Measurements from ENCODE around the gene SEC16A.
A peak's percentile ranks its signal among the peaks of the same experiment; 100 is the strongest.

The SEC16A gene

GRCh38 chr9:136488247-136489214 is 5.7 kb upstream of the SEC16A start:
- DNase-seq = peak in 34 of 56 donors; percentile 10 to 76 (median 34)

GRCh38 chr9:136487672-136488071 is 4.8 kb upstream of the SEC16A start:
- DNase-seq = no peak

DNA sequence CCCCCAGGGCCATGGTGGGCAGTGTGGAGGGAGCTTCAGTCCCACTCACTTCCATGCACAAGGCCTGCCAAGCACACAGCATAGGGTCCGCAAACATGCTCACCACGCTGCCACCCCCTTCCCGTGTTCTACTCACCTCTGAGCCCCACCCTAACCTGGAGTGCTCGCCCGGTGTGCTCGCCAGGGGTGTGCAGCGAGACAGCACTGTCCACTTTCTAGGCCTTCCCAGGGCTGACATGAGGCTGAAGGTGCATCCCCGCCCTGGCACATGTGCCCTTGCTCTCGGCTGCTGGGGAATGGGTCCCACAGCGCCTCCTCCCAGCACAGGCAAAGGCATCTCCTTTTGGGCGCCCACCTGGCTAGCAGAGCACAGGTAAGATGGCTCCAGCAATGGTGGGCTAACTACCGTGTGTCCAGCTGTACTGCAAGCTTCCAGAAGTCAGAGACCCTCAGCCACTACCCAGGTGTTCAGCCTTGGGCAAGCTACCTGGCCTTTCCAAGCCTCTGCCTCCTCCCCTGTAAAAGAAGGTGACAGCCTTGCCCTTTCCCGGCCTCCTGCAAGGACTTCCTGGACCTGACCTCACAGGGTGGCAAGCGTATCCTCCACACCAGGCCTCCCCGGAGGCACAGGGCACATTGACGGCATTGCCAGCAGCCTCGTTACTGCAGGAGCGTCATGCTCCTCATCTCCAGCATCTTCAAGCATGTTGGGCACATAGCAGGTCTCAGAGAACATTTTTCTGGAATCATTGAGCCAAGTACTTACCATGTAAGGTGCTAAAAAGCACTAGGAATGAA is 4.2 kb upstream of the SEC16A start:
- DNase-seq = no peak

GRCh38 chr9:136486131-136486530 is 3.3 kb upstream of the SEC16A start:
- DNase-seq = no peak

GRCh38 chr9:136485049-136486045 is 2.5 kb upstream of the SEC16A start:
- DNase-seq = peak in 53 of 56 donors; percentile 28 to 93 (median 59)

- DNase-seq = peak in 3 of 56 donors; percentile 52 to 70 (median 56)
Measured at GRCh38 chr9:136484153-136485048, 1.6 kb upstream of the SEC16A start.

DNA sequence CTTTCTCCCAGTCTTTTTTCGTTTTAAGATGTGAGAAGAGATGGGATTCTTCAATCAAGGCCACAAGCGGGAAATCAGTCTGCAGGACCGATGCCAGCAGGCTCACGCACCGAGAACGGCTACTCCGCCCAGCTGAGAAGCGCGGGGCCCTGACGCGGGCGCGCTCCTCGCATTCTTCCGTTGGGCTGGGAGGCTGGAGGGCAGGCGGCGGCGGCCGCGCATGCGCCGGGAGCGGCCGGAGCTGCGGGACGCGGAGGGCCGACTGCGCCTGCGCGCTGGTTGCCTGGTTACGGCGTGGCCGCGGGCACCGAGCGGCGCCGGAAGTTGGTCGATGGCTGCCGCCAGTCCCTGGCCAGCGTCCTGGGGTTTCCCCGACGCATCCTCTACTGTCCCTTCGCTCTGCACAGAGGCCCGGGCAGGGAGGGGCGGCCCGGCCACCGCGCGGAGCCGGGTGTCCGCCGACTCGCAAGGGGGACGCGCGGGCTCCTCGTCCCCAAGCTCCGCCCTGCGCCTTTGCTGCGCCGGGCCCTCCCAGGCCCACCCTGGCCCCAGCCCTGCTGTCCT is 831 bp upstream of the SEC16A start:
- peak in 55 of 56 donors; percentile 57 to 97 (median 90) for DNase-seq

- DNase-seq = no peak
Measured at GRCh38 chr9:136482046-136482792, 621 bp downstream of the SEC16A start.

DNA sequence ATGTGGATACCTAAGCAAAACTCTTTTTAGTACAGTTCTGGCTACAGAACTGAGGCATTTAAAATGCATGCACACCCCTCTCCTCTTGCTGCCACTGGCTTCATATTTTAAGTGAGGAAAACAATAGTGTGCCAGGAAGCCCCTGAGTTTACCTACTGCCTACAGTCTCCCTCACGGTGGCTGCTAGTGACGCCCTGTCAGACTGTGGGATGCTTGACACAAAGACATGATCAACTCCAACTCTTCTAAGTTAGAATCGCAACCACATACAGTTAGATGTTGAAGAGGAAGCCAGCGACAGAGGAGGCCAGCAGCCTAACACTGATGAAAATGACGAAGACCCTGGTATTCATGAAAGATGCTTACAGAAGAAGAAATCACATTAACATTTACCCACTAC is 1.3 kb downstream of the SEC16A start:
- DNase-seq = no peak

DNA sequence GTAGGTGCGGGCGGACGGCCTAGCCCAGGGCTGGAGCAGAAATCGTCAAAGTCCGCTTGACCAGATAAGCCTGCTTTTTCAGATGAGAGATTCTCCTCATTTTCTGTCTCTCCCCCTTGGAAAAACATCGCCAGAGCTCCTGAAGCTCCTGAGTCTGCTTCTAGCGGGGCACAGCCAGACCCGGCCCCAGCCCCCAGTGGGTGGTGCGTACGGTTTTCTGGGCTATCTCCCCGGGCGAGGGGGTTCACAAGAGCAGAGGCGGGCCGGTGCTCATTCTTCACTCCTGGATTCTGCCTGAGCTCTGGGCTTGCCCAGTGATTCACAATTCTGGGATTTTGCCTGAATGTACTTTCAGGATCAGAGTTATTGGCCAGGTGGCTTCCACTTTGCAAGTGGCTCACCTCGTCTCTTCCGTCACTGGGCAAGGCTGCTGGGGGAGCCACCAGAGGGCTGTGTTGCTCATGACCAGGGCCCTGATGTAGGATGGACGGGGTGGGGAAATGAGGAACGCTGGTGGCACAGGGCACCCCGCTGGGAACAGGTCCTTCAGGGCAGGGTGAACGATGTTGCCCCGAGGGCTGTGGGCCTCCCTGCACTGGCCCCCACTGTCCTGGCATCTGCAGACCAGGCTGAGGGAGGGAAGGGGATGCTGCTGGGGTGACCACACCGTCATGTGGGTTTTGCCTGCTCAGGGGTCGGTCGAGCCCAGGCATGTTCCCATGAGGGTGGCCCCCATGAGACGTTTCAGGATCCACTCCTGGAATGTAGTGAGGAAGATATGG is 6.3 kb downstream of the SEC16A start:
- no peak for DNase-seq

GRCh38 chr9:136474974-136475865 is 7.6 kb downstream of the SEC16A start:
- DNase-seq = no peak

- no peak for DNase-seq
Measured at GRCh38 chr9:136474021-136474640, 8.7 kb downstream of the SEC16A start.

GRCh38 chr9:136473354-136473721 is 9.5 kb downstream of the SEC16A start:
- no peak for DNase-seq

- no peak for DNase-seq
Measured at GRCh38 chr9:136472640-136473353, 10.0 kb downstream of the SEC16A start.

DNA sequence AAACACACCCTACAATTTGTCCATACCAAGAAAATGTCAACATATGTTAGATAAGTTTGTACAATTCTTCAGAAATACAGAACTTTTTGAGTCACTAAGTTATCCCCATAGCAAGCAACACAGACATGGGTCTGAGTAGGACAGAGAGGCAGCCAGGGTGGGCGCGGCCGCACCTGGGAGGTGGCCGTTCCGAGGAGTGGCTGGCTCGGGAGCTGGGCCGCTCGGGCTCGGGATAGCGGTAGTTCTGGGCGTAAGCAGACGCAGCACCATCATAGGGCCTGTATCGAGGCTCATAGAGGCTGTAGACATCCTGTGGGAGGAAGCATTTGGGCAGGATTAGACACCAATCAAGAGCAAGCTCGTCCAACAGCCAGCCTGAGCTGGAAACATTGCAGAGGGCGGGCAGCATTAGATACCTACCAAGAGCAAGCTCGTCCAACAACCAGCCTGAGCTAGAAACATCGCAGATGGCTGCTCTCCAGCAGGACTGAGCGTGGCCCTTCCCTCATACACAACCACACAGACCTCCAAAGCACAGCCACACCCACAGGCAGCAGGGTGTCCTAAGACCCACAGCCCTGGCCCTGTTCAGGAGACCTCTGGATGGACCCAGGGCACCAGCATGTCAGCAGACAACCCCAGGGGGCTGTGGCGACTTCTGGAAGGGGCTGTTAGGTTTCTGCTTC is 10.9 kb downstream of the SEC16A start:
- DNase-seq = no peak

Data from amygdala (tissue), 56 donors.